Measurements from ENCODE around the gene DEUP1. TPM values are rescaled to one million over a fixed set of nuclear protein-coding genes. Genes with fewer than 3 reads are reported as not detected.

The DEUP1 gene
- total RNA-seq, 2 donors from 2014 or later, result 0.99 TPM; not detected in 1

- WGBS, 2 donors, result 89 to 94% methylated on average over 13 to 16 of the region's 16 CpGs
- Histone ChIP-seq H3K27ac (no peak overlapping the region), H3K27me3 (no peaks in the 10 kb centered on the region), H3K4me1 (peaks cover 20% of the 10 kb centered on the region), H3K9me3 (no peaks in the 10 kb centered on the region), H3K4me3 (no peak overlapping the region), H3K36me3 (replicated peaks in 1 of 2; ENCODE audit: insufficient read depth in 1 of 2, low read depth in 2 of 2) (no peaks in the 10 kb centered on the region)
- ATAC-seq (no peak), DNase-seq (no peak)
- intact Hi-C loops (cut with DNase I), result no loop called here
- TF ChIP-seq POLR2A (IDR thresholded peaks at IDR 0.05) (no peak), CTCF (IDR thresholded peaks at IDR 0.05) (no peak)
Measured at GRCh38 chr11:93481279-93481678, 150.7 kb downstream of the DEUP1 start.

GRCh38 chr11:93481696-93482095 is 151.2 kb downstream of the DEUP1 start:
- WGBS, 2 donors, result 92 to 98% methylated on average over 6 of the region's 6 CpGs
- no peak for ATAC-seq
- intact Hi-C loops (cut with DNase I), result no loop called here
- Histone ChIP-seq H3K9me3 (no peaks in the 10 kb centered on the region), H3K4me1 (peaks cover 20% of the 10 kb centered on the region), H3K36me3 (replicated peaks in 1 of 2; ENCODE audit: insufficient read depth in 1 of 2, low read depth in 2 of 2) (no peaks in the 10 kb centered on the region), H3K27me3 (no peaks in the 10 kb centered on the region), H3K4me3 (no peak overlapping the region), H3K27ac (no peak overlapping the region)
- TF ChIP-seq CTCF (IDR thresholded peaks at IDR 0.05) (peak in 1 of 7 experiments; percentile 22), POLR2A (IDR thresholded peaks at IDR 0.05) (no peak)
- DNase-seq, result peak in 1 of 4 donors; percentile 22

- DNase-seq, result no peak
- H3K27ac ChIP-seq, result no peak overlapping the region
- intact Hi-C loops (cut with DNase I), result no loop called here
- H3K36me3 ChIP-seq (replicated peaks in 1 of 2; ENCODE audit: insufficient read depth in 1 of 2, low read depth in 2 of 2), result no peaks in the 10 kb centered on the region
- H3K27me3 ChIP-seq, result no peaks in the 10 kb centered on the region
- WGBS, 2 donors, result 80% methylated on average over 10 of the region's 10 CpGs
- H3K4me3 ChIP-seq, result no peak overlapping the region
- H3K4me1 ChIP-seq, result peaks cover 27% of the 10 kb centered on the region
- TF ChIP-seq POLR2A (IDR thresholded peaks at IDR 0.05), result no peak
- no peak for TF ChIP-seq CTCF (IDR thresholded peaks at IDR 0.05)
- H3K9me3 ChIP-seq, result no peaks in the 10 kb centered on the region
- no peak for ATAC-seq
Measured at GRCh38 chr11:93482556-93482955, 152.0 kb downstream of the DEUP1 start.

GRCh38 chr11:93484716-93485115 is 154.2 kb downstream of the DEUP1 start:
- Histone ChIP-seq H3K9me3 (no peaks in the 10 kb centered on the region), H3K27me3 (no peaks in the 10 kb centered on the region), H3K27ac (no peak overlapping the region), H3K4me3 (no peak overlapping the region), H3K4me1 (peaks cover 31% of the 10 kb centered on the region), H3K36me3 (replicated peaks in 1 of 2; ENCODE audit: insufficient read depth in 1 of 2, low read depth in 2 of 2) (no peaks in the 10 kb centered on the region)
- TF ChIP-seq CTCF (IDR thresholded peaks at IDR 0.05) (no peak), POLR2A (IDR thresholded peaks at IDR 0.05) (no peak)
- WGBS, 2 donors, result 51 to 58% methylated on average over 3 of the region's 3 CpGs
- intact Hi-C loops (cut with DNase I), result no loop called here
- DNase-seq (peak in 2 of 4 donors; percentile 18 to 33), ATAC-seq (no peak)

- H3K27ac ChIP-seq, result no peak overlapping the region
- no peak for TF ChIP-seq POLR2A (IDR thresholded peaks at IDR 0.05)
- no peak for TF ChIP-seq CTCF (IDR thresholded peaks at IDR 0.05)
- ATAC-seq (no peak), DNase-seq (no peak)
- WGBS, 2 donors, result 94% methylated on average over 2 of the region's 2 CpGs
- intact Hi-C loops (cut with DNase I), result no loop called here
- no peaks in the 10 kb centered on the region for H3K27me3 ChIP-seq
- H3K9me3 ChIP-seq, result no peaks in the 10 kb centered on the region
- H3K4me1 ChIP-seq, result peaks cover 27% of the 10 kb centered on the region
- H3K36me3 ChIP-seq (replicated peaks in 1 of 2; ENCODE audit: insufficient read depth in 1 of 2, low read depth in 2 of 2), result no peaks in the 10 kb centered on the region
- H3K4me3 ChIP-seq, result no peak overlapping the region
Measured at GRCh38 chr11:93485983-93486382, 155.4 kb downstream of the DEUP1 start.
